HepG2 (cell line): ENCODE data around the gene ASB7. TPM values are rescaled to one million over a fixed set of nuclear protein-coding genes. Genes with fewer than 3 reads are reported as not detected.

Experiments
- ATAC-seq: fragments of 200-7000 bp; cut with Tn5 transposase; 3 replicates; pipeline ENCODE4 v1.9.1; 2020; ENCODE audit warnings: mild to moderate bottlenecking, moderate library complexity
- BruUV-seq: library from RNA; stranded (reverse); fragments of 400-500 nt; replicated peaks from 2 replicates; lab custom pipeline; 2021; lab: Mats Ljungman, UMichigan
- CTCF ChIA-PET: fragments of 300-600 bp; formaldehyde crosslinking; extraction: SDS; loops from one replicate; lab custom pipeline; 2021; ENCODE audit warnings: low total read pairs, inconsistent platforms, low intra/inter-chr PET ratio; lab: Yijun Ruan, JAX
- POLR2A ChIA-PET: fragments of 350-600 bp; sonication (Branson Sonifier 250); formaldehyde crosslinking; loops from one replicate; lab custom pipeline; 2020; ENCODE audit warnings: antibody characterized with exemption, inconsistent platforms; lab: Yijun Ruan, JAX
- DNase-seq: peaks from one replicate; pipeline ENCODE4 v3.0.0-alpha.2; 2015; ENCODE audit warnings: low spot score
- FAIRE-seq: peaks from 3 replicates; lab custom pipeline; 2011; peaks lifted over from hg19 to GRCh38; lab: Jason Lieb, UNC
- H2AFZ ChIP-seq: one replicate; pipeline ENCODE4 v1.6.1; 2011; ENCODE audit warnings: low read length, inconsistent platforms
- H3K27ac ChIP-seq: fragments of 300-600 bp; 3 replicates; pipeline ENCODE4 v1.8.0; 2011; ENCODE audit warnings: mixed run types, mild to moderate bottlenecking, mixed read lengths, low read length, inconsistent platforms; ENCODE audit not compliant: insufficient read depth; ENCODE audit errors: extremely low read length
- H3K27me3 ChIP-seq, 2 experiments: fragments of 200-600 bp in 1 of 2; 2 replicates in 1 of 2; 3 replicates in 1 of 2; pipeline versions ENCODE4 v1.6.0 to v1.8.0; 2011; ENCODE audit warnings: low read length in 2 of 2, mild to moderate bottlenecking in 2 of 2, moderate library complexity in 2 of 2, inconsistent platforms in 1 of 2; ENCODE audit not compliant: insufficient read depth in 2 of 2, control insufficient read depth in 1 of 2
- H3K36me3 ChIP-seq, 2 experiments: fragments of 200-600 bp in 1 of 2; replicated peaks in 1 of 2; 2 replicates in 1 of 2; 3 replicates in 1 of 2; pipeline versions ENCODE4 v1.5.1 to v1.8.0; 2011; ENCODE audit warnings: low read length in 2 of 2, inconsistent platforms in 1 of 2; ENCODE audit not compliant: insufficient read depth in 2 of 2, control insufficient read depth in 1 of 2
- H3K4me1 ChIP-seq: 2 replicates; pipeline ENCODE4 v1.5.1; 2012; ENCODE audit warnings: low read length, inconsistent platforms; ENCODE audit not compliant: insufficient read depth
- H3K4me2 ChIP-seq: 2 replicates; pipeline ENCODE4 v1.6.0; 2011; ENCODE audit warnings: low read depth, low read length, inconsistent platforms
- H3K4me3 ChIP-seq, 3 experiments: fragments of 200-600 bp in 1 of 3; sonication (generic), shearing (Covaris generic) in 1 of 3; replicated peaks in 1 of 3; 2 replicates each; pipeline ENCODE4 v1.5.1; 2011 to 2016; ENCODE audit warnings: low read length in 3 of 3, inconsistent platforms in 2 of 3, low read depth in 2 of 3, mild to moderate bottlenecking in 2 of 3, control low read depth in 1 of 3, mixed read lengths in 1 of 3; ENCODE audit not compliant: insufficient read depth in 1 of 3
- H3K79me2 ChIP-seq: one replicate; pipeline ENCODE4 v1.6.1; 2011; ENCODE audit warnings: low read length, inconsistent platforms; ENCODE audit not compliant: insufficient read depth
- H3K9ac ChIP-seq: 2 replicates; pipeline ENCODE4 v1.6.0; 2011; ENCODE audit warnings: mild to moderate bottlenecking, low read depth, low read length, inconsistent platforms; ENCODE audit not compliant: insufficient read depth
- H3K9me3 ChIP-seq: 2 replicates; pipeline ENCODE4 v1.5.1; 2012; ENCODE audit warnings: mild to moderate bottlenecking, low read length
- H4K20me1 ChIP-seq: 2 replicates; pipeline ENCODE4 v1.6.0; 2011; ENCODE audit warnings: inconsistent platforms, mild to moderate bottlenecking, low read length, moderate library complexity; ENCODE audit not compliant: insufficient read depth
- ARHGAP35 ChIP-seq: sonication (generic); formaldehyde crosslinking; IDR thresholded peaks from 2 replicates; pipeline ENCODE4 v1.9.0; 2022; ENCODE audit warnings: mild to moderate bottlenecking, inconsistent platforms, moderate library complexity, missing genetic modification reagents, borderline replicate concordance
- ARNTL ChIP-seq: sonication (generic); formaldehyde crosslinking; IDR thresholded peaks from 2 replicates; pipeline ENCODE4 v1.4.0; 2020; ENCODE audit warnings: mild to moderate bottlenecking, missing genetic modification reagents
- JARID2 ChIP-seq: sonication (generic); formaldehyde crosslinking; IDR thresholded peaks from 2 replicates; pipeline ENCODE4 v1.8.1; 2023; ENCODE audit warnings: missing genetic modification reagents, inconsistent platforms; ENCODE audit not compliant: insufficient replicate concordance
- KDM3A ChIP-seq: IDR thresholded peaks from 2 replicates; pipeline ENCODE4 v1.6.1; 2018; ENCODE audit warnings: low read depth, missing compliant biosample characterization
- KDM5A ChIP-seq: fragments of 200-600 bp; sonication (generic); IDR thresholded peaks from 2 replicates; pipeline ENCODE4 v1.7.0; 2018; ENCODE audit warnings: antibody characterized with exemption, mild to moderate bottlenecking, low read length, borderline replicate concordance
- ZFP37 ChIP-seq: sonication (generic); formaldehyde crosslinking; IDR thresholded peaks from 2 replicates; pipeline ENCODE4 v1.4.0; 2020; ENCODE audit warnings: missing genetic modification reagents, borderline replicate concordance
- ZNF543 ChIP-seq: sonication (generic); formaldehyde crosslinking; IDR thresholded peaks from 2 replicates; pipeline ENCODE4 v1.4.0; 2020; ENCODE audit warnings: mild to moderate bottlenecking, missing genetic modification reagents
- ZNF615 ChIP-seq: sonication (generic); formaldehyde crosslinking; IDR thresholded peaks from 2 replicates; pipeline ENCODE4 v1.5.0; 2020; ENCODE audit warnings: mild to moderate bottlenecking, missing genetic modification reagents, borderline replicate concordance
- ZNF687 ChIP-seq: sonication (generic); formaldehyde crosslinking; IDR thresholded peaks from 2 replicates; pipeline ENCODE4 v1.5.1; 2020; ENCODE audit warnings: mild to moderate bottlenecking, missing genetic modification reagents, moderate library complexity
- ZNF75D ChIP-seq: sonication (generic); formaldehyde crosslinking; IDR thresholded peaks from 2 replicates; pipeline ENCODE4 v1.8.1; 2023; ENCODE audit warnings: missing genetic modification reagents, mild to moderate bottlenecking, borderline replicate concordance
- ZNF879 ChIP-seq: sonication (generic); formaldehyde crosslinking; IDR thresholded peaks from 2 replicates; pipeline ENCODE4 v1.8.1; 2023; ENCODE audit warnings: missing genetic modification reagents
- ZSCAN22 ChIP-seq: sonication (generic); formaldehyde crosslinking; IDR thresholded peaks from 2 replicates; pipeline ENCODE4 v1.4.0; 2020; ENCODE audit warnings: mild to moderate bottlenecking, missing genetic modification reagents
- WGBS: methylation state at CpG from one replicate; pipeline ENCODE4 v1.1.6; 2017; ENCODE audit warnings: low lambda C conversion rate; 5-methylcytosine and 5-hydroxymethylcytosine counted together
- in situ Hi-C: cut with HindIII; loops from 2 replicates; pipeline ENCODE4 v1.10.0; 2017; ENCODE audit warnings: low pct_unique_long_range_greater_than_20kb; ENCODE audit not compliant: extremely low pct_ligation_motif_present
- intact Hi-C: fragments of 100-400 bp; cut with micrococcal nuclease; formaldehyde crosslinking; loops from one replicate; pipeline ENCODE4 v1.10.0; 2022; ENCODE audit not compliant: unreplicated experiment
- polyA plus RNA-seq, 8 experiments: library from polyadenylated mRNA; depleted of rRNA in 3 of 8; stranded (reverse) in 7 of 8; unstranded in 1 of 8; fragments of >200 nt; fragmentation: Illumina TruSeq in 4 of 8; extraction: Trizol in 4 of 8; gene quantifications; 2 replicates each; pipeline versions ENCODE4 v1.2.1 to v1.2.3, GENCODE V29; 2011 to 2016; ENCODE audit warnings: low read depth in 4 of 8, missing spikeins in 1 of 8, mixed read lengths in 1 of 8; ENCODE audit not compliant: insufficient read depth in 1 of 8
- total RNA-seq, 5 experiments: library from RNA; depleted of rRNA; stranded (reverse); fragments of >200 nt; fragmentation: Illumina TruSeq; extraction: Trizol; gene quantifications; 2 replicates each; pipeline ENCODE4 v1.2.3, GENCODE V29; 2016; ENCODE audit warnings: low read depth in 1 of 5
- TF ChIP-seq, protein P1 (sequence below): sonication (generic); formaldehyde crosslinking; IDR thresholded peaks from 2 replicates; pipeline ENCODE4 v1.5.1; 2020; ENCODE audit warnings: mild to moderate bottlenecking, missing genetic modification reagents

ASB7 gene
- total and polyA plus RNA-seq, 2 of the 13 experiments (the other 11 are each of a cell fraction or from before 2014, with no cell fraction given), result 7.7 to 12.1 TPM

DNA sequence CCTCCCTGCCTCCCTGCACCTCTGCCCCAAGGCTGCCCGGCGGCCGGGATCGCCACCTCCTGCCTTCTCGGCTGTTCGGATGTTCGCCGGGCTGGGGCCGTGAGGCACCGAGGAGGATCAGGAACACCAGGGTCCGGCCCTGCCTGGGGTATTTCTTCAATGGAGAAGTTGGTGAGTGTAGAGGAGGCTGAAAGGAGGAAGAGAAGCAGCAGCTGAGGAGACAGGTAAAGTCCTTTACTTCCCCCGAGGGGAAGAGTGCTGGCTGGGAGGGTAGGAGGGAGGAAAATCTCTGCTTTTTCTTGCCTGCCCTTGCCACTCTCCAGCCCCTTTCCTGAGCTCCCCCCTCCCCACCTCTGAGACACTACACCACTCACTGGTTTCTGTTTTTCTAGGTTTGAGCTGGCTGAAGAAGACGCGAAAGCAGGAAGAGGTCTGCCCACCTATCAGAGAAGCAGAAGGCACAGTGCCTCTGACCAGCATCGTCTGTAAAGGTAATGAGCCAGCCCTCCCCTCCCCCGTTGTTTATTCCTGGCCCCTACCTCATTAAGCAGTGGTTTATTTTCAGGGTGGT, 519 bp downstream of the ASB7 start (continued):
- TF ChIP-seq ZFP37 (CRISPR knock-in tag), result 0 out of 2 replicates have a peak, but pooled peaks have one; percentile 35
- TF ChIP-seq KDM5A, result peak; percentile 54; the same call in 1 of the 2 replicates
- peak; percentile 13; the same call in 1 of the 2 replicates for TF ChIP-seq ARNTL (CRISPR knock-in tag)
- TF ChIP-seq ARHGAP35, result no peak
- peak; percentile 8; the same call in 1 of the 2 replicates for TF ChIP-seq ZNF687 (CRISPR knock-in tag)
- TF ChIP-seq ZSCAN22 (CRISPR knock-in tag), result no peak
- TF ChIP-seq ZNF543 (CRISPR knock-in tag), result no peak
- no peak for TF ChIP-seq KDM3A (CRISPR knock-in tag)

GRCh38 chr15:100612539-100612938, 10.2 kb downstream of the ASB7 start:
- H3K4me2 ChIP-seq, result no peak overlapping the region
- no peak overlapping the region for H3K27ac ChIP-seq
- H3K9ac ChIP-seq, result no peak overlapping the region
- ATAC-seq (no peak), DNase-seq (no peak), FAIRE-seq (no peak)
- H3K36me3 ChIP-seq, result peaks cover 9 to 71% of the 10 kb centered on the region in 2 experiments; a peak in 4 of 5 replicates
- H4K20me1 ChIP-seq, result no peaks in the 10 kb centered on the region
- no peaks in the 10 kb centered on the region for H3K9me3 ChIP-seq
- H3K79me2 ChIP-seq, result peaks cover 17% of the 10 kb centered on the region
- intact Hi-C loops, result no loop called here
- POLR2A ChIA-PET, result no interaction called here
- BruUV-seq, result no TSS peak
- TF ChIP-seq ZNF75D (CRISPR knock-in tag), result no peak
- no peak for TF ChIP-seq ZNF615 (CRISPR knock-in tag)
- no peak for TF ChIP-seq ZNF879 (CRISPR knock-in tag)
- TF ChIP-seq JARID2 (CRISPR knock-in tag), result no peak
- TF ChIP-seq, protein P1, sequence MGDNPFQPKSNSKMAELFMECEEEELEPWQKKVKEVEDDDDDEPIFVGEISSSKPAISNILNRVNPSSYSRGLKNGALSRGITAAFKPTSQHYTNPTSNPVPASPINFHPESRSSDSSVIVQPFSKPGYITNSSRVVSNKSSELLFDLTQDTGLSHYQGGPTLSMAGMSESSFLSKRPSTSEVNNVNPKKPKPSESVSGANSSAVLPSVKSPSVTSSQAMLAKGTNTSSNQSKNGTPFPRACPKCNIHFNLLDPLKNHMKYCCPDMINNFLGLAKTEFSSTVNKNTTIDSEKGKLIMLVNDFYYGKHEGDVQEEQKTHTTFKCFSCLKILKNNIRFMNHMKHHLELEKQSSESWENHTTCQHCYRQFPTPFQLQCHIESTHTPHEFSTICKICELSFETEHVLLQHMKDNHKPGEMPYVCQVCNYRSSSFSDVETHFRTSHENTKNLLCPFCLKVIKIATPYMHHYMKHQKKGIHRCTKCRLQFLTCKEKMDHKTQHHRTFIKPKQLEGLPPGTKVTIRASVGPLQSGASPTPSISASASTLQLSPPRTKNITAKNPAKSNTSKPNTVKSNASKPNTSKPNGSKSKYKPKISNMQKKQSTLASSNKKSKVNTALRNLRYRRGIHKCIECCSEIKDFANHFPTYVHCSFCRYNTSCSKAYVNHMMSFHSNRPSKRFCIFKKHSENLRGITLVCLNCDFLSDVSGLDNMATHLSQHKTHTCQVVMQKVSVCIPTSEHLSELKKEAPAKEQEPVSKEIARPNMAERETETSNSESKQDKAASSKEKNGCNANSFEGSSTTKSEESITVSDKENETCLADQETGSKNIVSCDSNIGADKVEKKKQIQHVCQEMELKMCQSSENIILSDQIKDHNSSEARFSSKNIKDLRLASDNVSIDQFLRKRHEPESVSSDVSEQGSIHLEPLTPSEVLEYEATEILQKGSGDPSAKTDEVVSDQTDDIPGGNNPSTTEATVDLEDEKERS (CRISPR knock-in tag), result no peak
- WGBS, result 100% methylated on average over 2 of the region's 2 CpGs
- in situ Hi-C loops, result no loop called here
- no peak overlapping the region for H2AFZ ChIP-seq
- no peak overlapping the region for H3K4me3 ChIP-seq
- no peaks in the 10 kb centered on the region for H3K4me1 ChIP-seq
- no peaks in the 10 kb centered on the region; a peak in 1 of 5 replicates for H3K27me3 ChIP-seq
- CTCF ChIA-PET, result no interaction called here
